Breast epithelium (tissue), 3 donors: Measurements from ENCODE around the gene SMYD1.

ENCODE experiments used
- CTCF ChIP-seq, 3 donors: fragments of 450-650 bp; IDR thresholded peaks; one replicate each; pipeline ENCODE4 v1.5.1; 2016 to 2017; ENCODE audit warnings: antibody characterized with exemption in 3 of 3, mild to moderate bottlenecking in 3 of 3, moderate library complexity in 3 of 3
- POLR2A ChIP-seq: fragments of 450-650 bp; IDR thresholded peaks from one replicate; pipeline ENCODE4 v1.6.1; 2016; ENCODE audit warnings: antibody characterized with exemption, mild to moderate bottlenecking, moderate library complexity

- TF ChIP-seq CTCF (IDR thresholded peaks at IDR 0.05): no peak
- no peak for TF ChIP-seq POLR2A
Observed at GRCh38 chr2:88061295-88061694, 6.3 kb upstream of the SMYD1 start.
